ENCODE measurements around the gene PRCP.

PRCP gene

GRCh38 chr11:82814379-82814778 is 85.9 kb downstream of the PRCP start:
- CTCF ChIA-PET: interaction anchor here (0.6 kb wide), 1 partner anchor 313 kb away, joined by 3 read pairs; no protein-coding TSS in a partner anchor
- H3K27ac ChIP-seq: no peak overlapping the region
- no peak for DNase-seq (ENCODE audit: low spot score)
- no peak for TF ChIP-seq CTCF (conservative IDR thresholded peaks at IDR 0.05; ENCODE audit: low read depth)
- POLR2A ChIA-PET (ENCODE audit: low non-redundant PET): no interaction called here

GRCh38 chr11:82811369-82811768 is 88.9 kb downstream of the PRCP start:
- no peak for DNase-seq (ENCODE audit: low spot score)
- H3K27ac ChIP-seq: no peak overlapping the region
- ChIA-PET POLR2A (ENCODE audit: low non-redundant PET) (no interaction called here), CTCF (no interaction called here)
- TF ChIP-seq CTCF (conservative IDR thresholded peaks at IDR 0.05; ENCODE audit: low read depth): no peak

- DNase-seq (ENCODE audit: low spot score): no peak
- no peak for TF ChIP-seq CTCF (conservative IDR thresholded peaks at IDR 0.05; ENCODE audit: low read depth)
- ChIA-PET POLR2A (ENCODE audit: low non-redundant PET) (no interaction called here), CTCF (no interaction called here)
- H3K27ac ChIP-seq: no peak overlapping the region
Observed at GRCh38 chr11:82810738-82811137, 89.5 kb downstream of the PRCP start.

GRCh38 chr11:82810326-82810725 is 89.9 kb downstream of the PRCP start:
- H3K27ac ChIP-seq: no peak overlapping the region
- ChIA-PET CTCF (no interaction called here), POLR2A (ENCODE audit: low non-redundant PET) (no interaction called here)
- TF ChIP-seq CTCF (conservative IDR thresholded peaks at IDR 0.05; ENCODE audit: low read depth): no peak
- no peak for DNase-seq (ENCODE audit: low spot score)

GRCh38 chr11:82807646-82808045 is 92.6 kb downstream of the PRCP start:
- ChIA-PET CTCF (no interaction called here), POLR2A (ENCODE audit: low non-redundant PET) (no interaction called here)
- TF ChIP-seq CTCF (conservative IDR thresholded peaks at IDR 0.05; ENCODE audit: low read depth): no peak
- H3K27ac ChIP-seq: no peak overlapping the region
- no peak for DNase-seq (ENCODE audit: low spot score)

- CTCF ChIA-PET: no interaction called here
Observed at GRCh38 chr11:82802710-82803109, 97.5 kb downstream of the PRCP start.

More at GRCh38 chr11:82802710-82803109, 97.5 kb downstream of the PRCP start:
- H3K27ac ChIP-seq: no peak overlapping the region
- no peak for TF ChIP-seq CTCF (conservative IDR thresholded peaks at IDR 0.05; ENCODE audit: low read depth)
- POLR2A ChIA-PET (ENCODE audit: low non-redundant PET): no interaction called here
- no peak for DNase-seq (ENCODE audit: low spot score)

All from RWPE1 (cell line).